Measurements from ENCODE around the gene SPEN. TPM values are rescaled to one million over a fixed set of nuclear protein-coding genes. Genes with fewer than 3 reads are reported as not detected.

SPEN gene
- total RNA-seq, 1 donor from 2014 or later, result 94.1 TPM

GRCh38 chr1:15935056-15935950 lies 87.8 kb downstream of the SPEN start:
- no peak for DNase-seq
- Mint-ChIP-seq H3K27me3 (no peaks in the 10 kb centered on the region), H3K4me3 (no peak overlapping the region), H3K9me3 (no peaks in the 10 kb centered on the region), H3K4me1 (peaks cover 13% of the 10 kb centered on the region), H3K36me3 (ENCODE audit: low read depth) (peaks cover 81% of the 10 kb centered on the region), H3K27ac (peak overlapping the region; percentile 13)
- intact Hi-C loops (cut with micrococcal nuclease), result no loop called here

- no peak for DNase-seq
- Mint-ChIP-seq H3K9me3 (no peaks in the 10 kb centered on the region), H3K36me3 (ENCODE audit: low read depth) (peaks cover 79% of the 10 kb centered on the region), H3K27me3 (no peaks in the 10 kb centered on the region), H3K4me3 (no peak overlapping the region), H3K27ac (no peak overlapping the region), H3K4me1 (peaks cover 13% of the 10 kb centered on the region)
- intact Hi-C loops (cut with micrococcal nuclease), result no loop called here
Measured at GRCh38 chr1:15936025-15936424, 88.5 kb downstream of the SPEN start.

- intact Hi-C loops (cut with micrococcal nuclease), result no loop called here
- DNase-seq, result no peak
- Mint-ChIP-seq H3K4me3 (no peak overlapping the region), H3K36me3 (ENCODE audit: low read depth) (peaks cover 72% of the 10 kb centered on the region), H3K4me1 (peaks cover 13% of the 10 kb centered on the region), H3K9me3 (no peaks in the 10 kb centered on the region), H3K27ac (peak overlapping the region; percentile 76), H3K27me3 (no peaks in the 10 kb centered on the region)
Measured at GRCh38 chr1:15937146-15937545, 89.6 kb downstream of the SPEN start.

- H3K27ac Mint-ChIP-seq, result peak overlapping the region; percentile 76
- DNase-seq, result no peak
- no peak overlapping the region for H3K4me3 Mint-ChIP-seq
- H3K27me3 Mint-ChIP-seq, result no peaks in the 10 kb centered on the region
- intact Hi-C loops (cut with micrococcal nuclease), result no loop called here
- H3K4me1 Mint-ChIP-seq, result peaks cover 13% of the 10 kb centered on the region
- H3K9me3 Mint-ChIP-seq, result no peaks in the 10 kb centered on the region
- H3K36me3 Mint-ChIP-seq (ENCODE audit: low read depth), result peaks cover 69% of the 10 kb centered on the region
Measured at GRCh38 chr1:15937706-15938168, 90.2 kb downstream of the SPEN start.

- Mint-ChIP-seq H3K27ac (peak overlapping the region; percentile 71), H3K9me3 (no peaks in the 10 kb centered on the region), H3K4me1 (peaks cover 13% of the 10 kb centered on the region), H3K4me3 (no peak overlapping the region), H3K27me3 (no peaks in the 10 kb centered on the region), H3K36me3 (ENCODE audit: low read depth) (peaks cover 62% of the 10 kb centered on the region)
- no peak for DNase-seq
- intact Hi-C loops (cut with micrococcal nuclease), result no loop called here
Measured at GRCh38 chr1:15938628-15939161, 91.2 kb downstream of the SPEN start.

- intact Hi-C loops (cut with micrococcal nuclease), result no loop called here
- peak overlapping the region; percentile 71 for H3K27ac Mint-ChIP-seq
Measured at GRCh38 chr1:15939181-15940109, 91.9 kb downstream of the SPEN start.

GRCh38 chr1:15940110-15941043 lies 92.9 kb downstream of the SPEN start:
- Mint-ChIP-seq H3K27ac (no peak overlapping the region), H3K36me3 (ENCODE audit: low read depth) (peaks cover 51% of the 10 kb centered on the region), H3K27me3 (no peaks in the 10 kb centered on the region), H3K9me3 (no peaks in the 10 kb centered on the region), H3K4me3 (no peak overlapping the region), H3K4me1 (peaks cover 13% of the 10 kb centered on the region)
- no peak for DNase-seq
- intact Hi-C loops (cut with micrococcal nuclease), result no loop called here

More at GRCh38 chr1:15939181-15940109, 91.9 kb downstream of the SPEN start:
- Mint-ChIP-seq H3K9me3 (no peaks in the 10 kb centered on the region), H3K36me3 (ENCODE audit: low read depth) (peaks cover 56% of the 10 kb centered on the region), H3K4me1 (peaks cover 13% of the 10 kb centered on the region), H3K4me3 (no peak overlapping the region), H3K27me3 (no peaks in the 10 kb centered on the region)
- no peak for DNase-seq

- intact Hi-C loops (cut with micrococcal nuclease), result no loop called here
- no peak for DNase-seq
- Mint-ChIP-seq H3K4me3 (no peak overlapping the region), H3K36me3 (ENCODE audit: low read depth) (peaks cover 47% of the 10 kb centered on the region), H3K27ac (no peak overlapping the region), H3K4me1 (peaks cover 14% of the 10 kb centered on the region), H3K9me3 (no peaks in the 10 kb centered on the region), H3K27me3 (no peaks in the 10 kb centered on the region)
Measured at GRCh38 chr1:15941044-15941840, 93.7 kb downstream of the SPEN start.

GRCh38 chr1:15941899-15942660 lies 94.6 kb downstream of the SPEN start:
- H3K36me3 Mint-ChIP-seq (ENCODE audit: low read depth), result peaks cover 50% of the 10 kb centered on the region

GRCh38 chr1:15942661-15943327 lies 95.3 kb downstream of the SPEN start:
- H3K27ac Mint-ChIP-seq, result peak overlapping the region; percentile 25
- peaks cover 17% of the 10 kb centered on the region for H3K4me1 Mint-ChIP-seq
- intact Hi-C loops (cut with micrococcal nuclease), result no loop called here
- no peak overlapping the region for H3K4me3 Mint-ChIP-seq
- no peaks in the 10 kb centered on the region for H3K27me3 Mint-ChIP-seq
- no peaks in the 10 kb centered on the region for H3K9me3 Mint-ChIP-seq
- peaks cover 48% of the 10 kb centered on the region for H3K36me3 Mint-ChIP-seq (ENCODE audit: low read depth)
- no peak for DNase-seq

More at GRCh38 chr1:15941899-15942660, 94.6 kb downstream of the SPEN start:
- H3K27me3 Mint-ChIP-seq, result no peaks in the 10 kb centered on the region
- peaks cover 17% of the 10 kb centered on the region for H3K4me1 Mint-ChIP-seq
- no peak for DNase-seq
- intact Hi-C loops (cut with micrococcal nuclease), result no loop called here
- H3K4me3 Mint-ChIP-seq, result no peak overlapping the region
- H3K27ac Mint-ChIP-seq, result peak overlapping the region; percentile 53
- no peaks in the 10 kb centered on the region for H3K9me3 Mint-ChIP-seq

- Mint-ChIP-seq H3K9me3 (no peaks in the 10 kb centered on the region), H3K4me1 (peaks cover 20% of the 10 kb centered on the region), H3K36me3 (ENCODE audit: low read depth) (peaks cover 49% of the 10 kb centered on the region), H3K27me3 (no peaks in the 10 kb centered on the region), H3K4me3 (no peak overlapping the region), H3K27ac (no peak overlapping the region)
- intact Hi-C loops (cut with micrococcal nuclease), result no loop called here
- DNase-seq, result no peak
Measured at GRCh38 chr1:15943328-15943991, 96.0 kb downstream of the SPEN start.

Data from activated CD4-positive, alpha-beta T cell treated with anti-CD3 and anti-CD28 coated beads, Interleukin-2, amount 10 ng/mL, durations not matched to agents 24 days and 14 days (primary cell).